GM12873 (cell line): ENCODE measurements around the gene PDHA2.

Experiments used
- TF ChIP-seq, protein P1 (sequence below): IDR thresholded peaks from 2 replicates; pipeline ENCODE4 v1.5.1; 2012; ENCODE audit warnings: low read depth, mild to moderate bottlenecking, moderate library complexity, low read length, control low read depth; ENCODE audit not compliant: insufficient read depth; ENCODE audit errors: missing control alignments

The PDHA2 gene

DNA sequence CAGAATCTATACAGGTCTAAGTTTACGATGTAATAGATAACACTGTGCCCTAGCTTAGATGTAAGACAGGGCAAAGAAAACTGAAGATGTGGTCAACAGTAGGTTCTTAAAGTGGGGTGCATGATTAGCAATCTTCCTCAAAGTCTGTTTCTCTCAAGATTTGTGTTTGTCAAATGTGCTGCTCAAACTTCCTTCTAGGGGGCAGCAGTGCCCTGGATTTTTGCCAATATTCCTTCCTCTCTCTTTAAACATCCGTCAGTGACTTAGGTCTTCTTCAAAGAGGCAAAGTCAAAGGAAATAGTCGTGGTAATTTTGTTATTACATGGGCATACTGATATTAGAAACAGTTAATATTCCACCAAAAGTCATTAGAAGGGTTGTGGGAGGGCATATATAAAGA, 4.2 kb upstream of the PDHA2 start:
- TF ChIP-seq, protein P1, sequence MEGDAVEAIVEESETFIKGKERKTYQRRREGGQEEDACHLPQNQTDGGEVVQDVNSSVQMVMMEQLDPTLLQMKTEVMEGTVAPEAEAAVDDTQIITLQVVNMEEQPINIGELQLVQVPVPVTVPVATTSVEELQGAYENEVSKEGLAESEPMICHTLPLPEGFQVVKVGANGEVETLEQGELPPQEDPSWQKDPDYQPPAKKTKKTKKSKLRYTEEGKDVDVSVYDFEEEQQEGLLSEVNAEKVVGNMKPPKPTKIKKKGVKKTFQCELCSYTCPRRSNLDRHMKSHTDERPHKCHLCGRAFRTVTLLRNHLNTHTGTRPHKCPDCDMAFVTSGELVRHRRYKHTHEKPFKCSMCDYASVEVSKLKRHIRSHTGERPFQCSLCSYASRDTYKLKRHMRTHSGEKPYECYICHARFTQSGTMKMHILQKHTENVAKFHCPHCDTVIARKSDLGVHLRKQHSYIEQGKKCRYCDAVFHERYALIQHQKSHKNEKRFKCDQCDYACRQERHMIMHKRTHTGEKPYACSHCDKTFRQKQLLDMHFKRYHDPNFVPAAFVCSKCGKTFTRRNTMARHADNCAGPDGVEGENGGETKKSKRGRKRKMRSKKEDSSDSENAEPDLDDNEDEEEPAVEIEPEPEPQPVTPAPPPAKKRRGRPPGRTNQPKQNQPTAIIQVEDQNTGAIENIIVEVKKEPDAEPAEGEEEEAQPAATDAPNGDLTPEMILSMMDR, result peak; percentile 11

DNA sequence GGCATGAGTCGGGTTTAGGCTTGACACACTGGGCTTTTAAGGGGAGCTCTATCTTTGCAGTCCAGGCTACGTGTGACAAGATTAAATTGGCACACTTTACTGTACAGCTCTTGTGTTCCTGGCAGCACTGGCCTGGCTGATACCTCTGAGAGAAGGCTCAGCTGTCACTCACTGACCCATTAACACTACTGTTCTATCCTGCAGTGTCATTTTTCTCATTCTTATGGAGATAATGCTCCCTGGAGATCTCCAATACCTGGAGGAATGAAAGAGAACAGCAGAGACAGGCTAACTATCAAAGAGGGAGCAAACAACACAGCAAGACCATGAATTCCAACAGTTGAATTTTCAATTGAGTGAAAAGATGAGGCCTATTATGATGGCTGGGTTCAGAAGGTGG, 1.7 kb upstream of the PDHA2 start:
- TF ChIP-seq, protein P1, result no peak

DNA sequence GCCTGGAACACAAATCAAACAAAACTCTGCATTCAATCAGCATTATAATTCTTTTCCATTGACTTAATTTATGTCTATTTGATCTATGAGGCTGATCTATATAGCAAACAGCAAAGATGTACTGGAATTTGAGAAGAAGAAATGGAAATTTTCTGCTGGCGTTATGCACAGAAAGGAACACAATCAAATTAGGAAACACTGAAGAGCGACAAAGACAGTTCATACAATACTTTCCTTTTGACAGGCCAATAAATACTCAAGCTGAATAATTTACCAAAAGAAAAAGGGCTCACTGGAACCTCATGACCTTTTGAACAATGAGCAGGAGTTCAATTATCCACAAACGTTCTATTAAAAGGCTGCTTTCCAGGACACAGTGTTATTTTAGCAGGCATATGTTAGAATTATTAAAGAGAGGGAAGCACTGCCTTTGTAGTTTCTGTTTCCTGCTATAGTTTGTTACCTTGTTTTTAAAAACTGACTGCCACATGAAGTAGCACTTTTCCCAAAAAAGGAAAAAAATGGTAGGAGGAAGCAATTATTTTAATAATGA, 8.1 kb downstream of the PDHA2 start:
- TF ChIP-seq, protein P1, result no peak

DNA sequence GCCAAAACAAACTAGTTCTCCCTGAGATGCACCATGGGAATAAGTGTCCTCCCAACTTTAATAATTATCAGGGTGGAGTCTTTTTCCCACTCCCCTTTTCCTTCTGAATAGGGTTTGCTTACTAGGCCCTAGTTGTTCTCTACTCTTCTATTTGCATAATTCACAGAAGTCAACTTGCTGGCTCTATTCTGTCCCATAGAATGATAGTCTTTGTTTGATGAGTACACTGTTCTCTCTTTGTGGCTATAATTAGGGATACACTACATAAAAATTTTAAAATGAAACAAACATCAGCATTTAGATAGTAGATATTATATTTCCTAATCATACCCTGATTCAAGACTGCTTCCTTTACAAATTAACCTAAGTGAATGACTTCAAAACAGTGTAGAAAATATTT, 10.3 kb downstream of the PDHA2 start:
- TF ChIP-seq, protein P1, result no peak

DNA sequence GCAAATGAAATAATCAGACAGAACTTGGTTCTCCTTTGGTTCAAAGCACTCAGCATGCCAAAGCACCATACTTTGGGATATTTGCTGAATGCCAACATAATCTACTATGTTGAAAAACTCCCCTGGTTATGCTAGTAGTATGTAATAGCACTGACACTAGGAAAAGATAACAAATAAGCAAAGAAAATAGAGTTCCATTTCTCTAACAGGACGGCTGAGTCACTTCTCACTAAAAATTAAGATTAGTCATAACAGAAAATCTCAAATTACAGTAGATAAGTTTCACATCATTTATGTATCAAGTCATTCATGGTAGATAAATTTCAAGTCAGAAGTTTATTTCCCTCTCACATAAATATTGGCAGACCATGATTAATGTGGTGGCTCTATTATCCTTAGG, 17.9 kb downstream of the PDHA2 start:
- TF ChIP-seq, protein P1, result no peak

DNA sequence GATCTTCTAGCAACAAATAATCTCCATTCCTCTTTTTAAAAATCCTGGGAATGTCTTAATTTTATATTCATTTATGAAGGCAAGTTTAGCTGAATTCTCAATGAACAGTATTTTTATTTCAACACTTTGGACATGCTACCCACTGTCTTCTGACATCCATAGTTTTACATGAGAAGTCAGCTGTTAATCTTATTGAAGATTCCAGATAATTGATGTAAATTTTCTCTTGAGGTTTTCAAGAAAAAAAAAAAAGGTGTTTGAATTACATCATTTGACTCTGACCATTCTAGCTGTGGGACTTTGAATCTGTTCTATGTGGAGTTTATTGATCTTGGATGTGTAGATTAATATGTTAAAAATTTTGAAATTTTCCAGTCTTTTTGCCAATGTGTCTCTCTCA, 28.0 kb downstream of the PDHA2 start:
- TF ChIP-seq, protein P1, result no peak

DNA sequence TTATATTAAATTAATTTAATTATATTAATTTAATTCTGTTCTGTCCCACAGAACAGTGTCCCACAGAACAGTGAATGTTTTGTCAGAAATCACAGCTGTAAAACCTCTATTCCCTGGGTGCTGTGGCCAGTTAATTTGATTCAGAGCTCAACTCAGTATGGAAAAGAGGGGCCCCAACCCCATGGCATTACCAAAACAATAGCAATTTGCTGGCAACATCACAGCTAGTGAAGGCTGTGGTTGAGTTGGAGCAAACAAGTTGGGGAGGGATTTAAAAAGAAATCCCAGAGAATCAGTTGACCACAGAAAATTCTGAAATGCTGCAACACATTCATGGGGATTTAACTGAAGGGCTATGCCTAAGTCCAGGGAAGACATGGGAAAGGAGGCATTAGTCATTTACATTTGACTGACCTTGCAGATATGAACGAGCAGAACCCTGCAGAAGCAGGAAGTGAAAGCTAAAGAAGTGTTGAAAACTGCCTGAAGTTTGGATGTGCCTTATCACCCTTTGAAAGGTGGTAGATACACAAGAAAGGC, 30.1 kb downstream of the PDHA2 start:
- TF ChIP-seq, protein P1, result no peak

DNA sequence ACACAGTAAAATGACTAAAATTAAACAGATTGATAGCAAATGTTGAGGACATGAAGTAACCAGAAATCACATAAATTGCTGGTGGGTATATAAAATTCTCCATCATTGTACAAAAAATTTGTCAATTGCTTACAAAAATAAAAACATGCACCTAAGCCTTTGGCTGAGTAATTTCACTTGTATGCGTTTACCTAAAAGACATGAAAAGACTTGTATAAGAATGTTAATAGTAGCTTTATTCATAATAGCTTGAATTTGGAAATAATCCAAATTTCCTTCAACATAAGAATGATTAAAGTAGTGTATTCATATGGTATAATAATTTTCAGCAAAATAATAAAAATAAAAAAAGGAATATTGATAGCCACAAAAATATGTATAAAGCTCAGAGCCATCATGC, 37.7 kb downstream of the PDHA2 start:
- TF ChIP-seq, protein P1, result no peak
